ENCODE data around the gene SDR9C7.

SDR9C7 gene

GRCh38 chr12:56954057-56954957, 20.1 kb upstream of the SDR9C7 start:
- H3K4me3 ChIP-seq (replicated peaks; ENCODE audit: insufficient read depth, low read length), result no peak overlapping the region
- no peak overlapping the region for H3K27ac ChIP-seq (replicated peaks)
- no peak for DNase-seq (ENCODE audit: low read depth in 1 of 2, low spot score in 1 of 2)
- TF ChIP-seq CTCF (IDR thresholded peaks at IDR 0.05; ENCODE audit: insufficient read depth, low read length) (no peak), POLR2AphosphoS5 (IDR thresholded peaks at IDR 0.05; ENCODE audit: low read depth) (no peak)
- no peaks in the 10 kb centered on the region for H3K27me3 ChIP-seq (ENCODE audit: insufficient read depth, poor library complexity, severe bottlenecking)

GRCh38 chr12:56953314-56953713, 19.1 kb upstream of the SDR9C7 start:
- Histone ChIP-seq H3K4me3 (replicated peaks; ENCODE audit: insufficient read depth, low read length) (no peak overlapping the region), H3K27ac (replicated peaks) (no peak overlapping the region), H3K27me3 (ENCODE audit: insufficient read depth, poor library complexity, severe bottlenecking) (no peaks in the 10 kb centered on the region)
- no peak for DNase-seq (ENCODE audit: low read depth in 1 of 2, low spot score in 1 of 2)
- no peak for TF ChIP-seq REST (IDR thresholded peaks at IDR 0.05; ENCODE audit: insufficient replicate concordance, low read depth)
- no peak for TF ChIP-seq SPI1 (IDR thresholded peaks at IDR 0.05; ENCODE audit: borderline replicate concordance, low read depth)
- no peak for TF ChIP-seq GABPA (IDR thresholded peaks at IDR 0.05; ENCODE audit: low read depth)
- TF ChIP-seq POLR2AphosphoS5 (IDR thresholded peaks at IDR 0.05; ENCODE audit: low read depth), result no peak
- no peak for TF ChIP-seq CTCF (IDR thresholded peaks at IDR 0.05; ENCODE audit: insufficient read depth, low read length)

- no peak overlapping the region for H3K27ac ChIP-seq (replicated peaks)
- TF ChIP-seq CTCF (IDR thresholded peaks at IDR 0.05; ENCODE audit: insufficient read depth, low read length) (no peak), REST (IDR thresholded peaks at IDR 0.05; ENCODE audit: insufficient replicate concordance, low read depth) (no peak), POLR2AphosphoS5 (IDR thresholded peaks at IDR 0.05; ENCODE audit: low read depth) (no peak), GABPA (IDR thresholded peaks at IDR 0.05; ENCODE audit: low read depth) (no peak), SPI1 (IDR thresholded peaks at IDR 0.05; ENCODE audit: borderline replicate concordance, low read depth) (no peak)
These were observed 17.6 kb upstream of the SDR9C7 start for GRCh38 chr12:56951582-56952339.

More at GRCh38 chr12:56951582-56952339, 17.6 kb upstream of the SDR9C7 start:
- no peaks in the 10 kb centered on the region for H3K27me3 ChIP-seq (ENCODE audit: insufficient read depth, poor library complexity, severe bottlenecking)
- H3K4me3 ChIP-seq (replicated peaks; ENCODE audit: insufficient read depth, low read length), result no peak overlapping the region
- no peak for DNase-seq (ENCODE audit: low read depth in 1 of 2, low spot score in 1 of 2)

Data from HL-60 (cell line).